Stimulated activated CD8-positive, alpha-beta memory T cell treated with anti-CD3 and anti-CD28 coated beads, Interleukin-7, amount 100 ng/mL, for 24 hours (primary cell): ENCODE results near the gene CEP295NL.

Experiments used
- DNase-seq: peaks from one replicate; pipeline ENCODE4 v3.0.0-alpha.2; 2020; ENCODE audit warnings: low read depth

CEP295NL gene

DNA sequence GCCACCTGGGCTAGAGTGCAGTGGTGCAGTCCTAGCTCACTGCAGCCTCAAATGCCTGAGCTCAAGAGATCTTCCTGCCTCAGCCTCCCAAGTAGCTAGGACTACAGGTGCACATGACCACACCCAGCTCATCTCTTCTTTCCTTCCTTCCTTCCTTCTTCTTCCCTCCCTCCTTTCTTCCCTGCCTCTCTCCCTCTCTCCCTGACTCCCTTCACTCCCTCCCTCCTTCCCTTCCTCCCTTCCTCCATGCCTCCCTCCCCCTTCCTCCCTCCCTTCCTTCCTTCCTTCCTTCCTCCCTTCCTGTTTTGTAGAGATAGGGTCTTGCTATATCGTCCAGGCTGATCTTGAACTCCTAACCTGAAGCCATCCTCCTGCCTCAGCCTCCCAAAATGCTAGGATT is 38.9 kb downstream of the CEP295NL start:
- DNase-seq = no peak

DNA sequence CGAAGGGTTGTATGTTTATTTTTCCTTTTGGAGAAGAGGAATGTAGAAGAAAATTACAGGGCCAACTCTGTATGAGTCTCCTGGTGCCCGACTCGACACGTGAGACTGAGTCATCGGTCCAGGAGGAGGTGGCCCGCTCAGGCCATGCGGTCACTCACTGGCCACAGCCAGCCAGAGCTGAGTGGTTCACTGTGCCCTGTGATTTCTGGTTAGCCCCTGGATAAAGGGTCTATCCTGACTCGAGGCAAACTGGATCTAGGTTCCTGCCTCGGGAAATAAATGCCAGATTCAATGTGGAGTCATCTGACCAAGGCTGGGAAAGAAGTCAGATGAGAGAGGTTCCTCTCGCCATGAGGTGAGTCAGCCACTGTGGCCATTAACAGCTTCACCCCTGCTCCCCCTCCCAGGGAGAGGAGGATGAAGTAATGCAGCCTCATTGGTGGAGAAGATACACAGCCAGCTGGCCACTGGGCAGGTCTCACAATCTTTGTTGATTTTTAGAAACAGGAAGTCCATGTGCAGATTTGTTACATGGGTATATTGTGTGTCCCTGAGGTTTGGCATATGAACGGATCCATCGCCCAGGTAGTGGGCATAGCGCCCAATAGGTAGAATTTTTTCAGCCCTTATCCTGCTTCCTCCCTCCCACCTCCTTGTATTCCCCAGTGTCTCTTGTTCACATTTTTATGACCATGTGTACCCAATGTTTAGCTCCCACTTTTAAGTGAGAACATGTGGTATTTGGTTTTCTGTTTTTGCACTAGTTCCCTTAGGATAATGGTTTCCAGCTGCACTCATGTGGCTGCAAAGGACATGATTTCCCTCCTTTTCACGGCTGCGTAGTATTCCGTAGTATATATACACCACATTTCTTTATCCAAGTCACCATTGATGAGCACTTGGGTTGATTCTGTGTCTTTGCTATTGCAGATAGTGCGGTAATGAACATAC is 40.7 kb downstream of the CEP295NL start:
- no peak for DNase-seq

DNA sequence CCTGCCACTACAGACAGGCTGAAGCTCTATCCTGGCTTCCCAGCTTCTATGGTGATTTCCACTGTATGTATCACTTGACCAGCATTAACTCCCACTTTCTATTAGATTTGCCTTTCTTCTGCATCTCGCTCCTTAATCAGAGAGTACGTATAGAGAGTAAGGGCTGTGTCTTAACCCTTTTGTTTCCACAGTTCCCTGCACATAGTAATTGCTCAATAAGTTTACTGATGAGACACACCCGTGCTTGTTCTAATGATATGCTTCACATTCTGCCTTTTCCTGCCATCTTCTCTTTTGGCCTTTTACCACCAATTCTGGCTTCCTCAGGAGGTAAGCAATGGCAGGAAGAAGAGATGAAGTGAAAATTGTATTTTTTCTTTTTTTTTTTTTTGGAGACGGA is 41.8 kb downstream of the CEP295NL start:
- no peak for DNase-seq

DNA sequence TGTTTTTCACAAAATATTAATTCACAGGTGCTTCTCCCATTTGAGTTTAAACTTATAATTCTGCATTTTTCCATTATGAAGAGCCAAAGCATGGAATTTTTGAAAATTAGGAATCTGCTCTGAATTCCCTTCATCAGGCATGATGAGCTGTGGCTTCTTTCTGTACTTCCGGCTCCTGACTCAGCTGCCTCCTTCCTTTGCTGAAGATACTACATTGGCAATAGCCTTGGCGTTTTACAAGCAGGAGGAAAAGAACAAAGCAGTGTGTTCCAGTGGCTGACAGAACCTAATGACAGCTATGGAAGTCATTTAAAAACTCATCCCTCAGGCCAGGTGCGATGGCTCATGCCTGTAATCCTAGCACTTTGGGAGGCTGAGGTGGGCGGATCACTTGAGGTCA is 44.0 kb downstream of the CEP295NL start:
- DNase-seq = no peak

DNA sequence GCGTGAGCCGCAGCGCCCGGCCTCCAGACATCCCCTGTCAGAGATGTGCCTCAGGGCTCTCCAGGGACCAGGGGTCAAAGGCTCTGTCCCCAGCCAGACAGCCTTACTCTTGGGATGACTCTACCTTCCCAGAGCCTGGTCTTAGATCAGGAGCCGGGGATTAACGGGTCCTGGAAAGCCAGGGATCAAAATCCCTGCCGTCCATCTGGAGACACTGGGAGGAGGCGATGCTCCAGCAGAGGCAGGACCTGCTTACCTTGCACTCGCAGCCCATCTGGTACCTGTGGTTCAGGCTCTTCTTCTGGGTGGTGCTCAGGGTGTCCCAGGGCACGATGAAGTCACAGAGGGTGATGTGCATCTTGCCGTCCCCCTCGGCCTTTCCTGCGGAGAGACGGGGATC is 45.7 kb downstream of the CEP295NL start:
- no peak for DNase-seq

DNA sequence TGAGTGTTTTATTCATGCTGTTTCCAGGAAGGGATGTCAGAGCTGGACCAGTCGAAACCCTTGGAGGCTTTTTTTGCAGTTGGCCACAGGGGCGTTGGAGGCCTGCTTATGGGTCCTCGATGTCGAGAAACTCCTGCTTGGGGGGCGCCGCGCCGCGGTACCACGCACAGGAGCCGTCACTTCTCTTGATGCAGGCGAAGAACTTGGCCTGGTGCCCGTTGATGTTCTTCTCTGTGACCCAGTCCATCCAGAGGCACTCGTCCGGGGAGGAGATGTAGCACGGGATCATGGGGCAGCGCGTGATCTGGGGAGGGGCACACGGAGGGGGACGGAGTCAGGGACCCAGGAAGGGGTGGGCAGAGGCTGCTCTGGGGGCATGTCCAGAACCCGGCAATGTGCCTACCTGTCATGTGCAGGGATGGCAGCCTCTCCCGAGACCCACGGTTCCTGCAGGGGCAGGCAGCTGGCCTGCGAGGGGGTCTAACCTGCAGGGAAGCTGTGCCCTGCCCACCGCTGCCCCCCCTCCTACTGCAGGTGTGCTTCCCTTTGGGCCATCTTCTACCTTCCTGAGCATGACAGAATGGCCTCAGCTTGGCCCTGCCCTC is 47.3 kb downstream of the CEP295NL start:
- no peak for DNase-seq

DNA sequence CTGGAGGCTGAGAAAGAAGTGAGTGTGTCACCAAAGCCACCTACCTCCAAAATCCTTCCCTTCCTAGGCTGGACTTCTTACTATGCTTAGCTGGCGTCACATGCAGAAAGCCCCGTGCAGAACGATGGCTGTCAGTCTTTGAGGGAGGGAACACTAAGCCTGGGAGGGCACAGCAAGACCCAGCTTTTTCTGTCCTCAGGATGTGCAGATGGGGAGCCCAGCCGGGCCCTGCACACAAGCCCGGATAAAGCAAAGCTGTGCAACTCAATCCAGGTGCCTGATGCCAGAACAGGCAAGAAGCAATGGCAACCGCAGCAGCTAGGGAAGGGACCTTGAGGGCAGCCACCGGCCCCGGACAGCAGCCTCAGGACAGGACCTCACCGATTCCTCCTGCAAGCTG is 48.5 kb downstream of the CEP295NL start:
- DNase-seq = no peak

DNA sequence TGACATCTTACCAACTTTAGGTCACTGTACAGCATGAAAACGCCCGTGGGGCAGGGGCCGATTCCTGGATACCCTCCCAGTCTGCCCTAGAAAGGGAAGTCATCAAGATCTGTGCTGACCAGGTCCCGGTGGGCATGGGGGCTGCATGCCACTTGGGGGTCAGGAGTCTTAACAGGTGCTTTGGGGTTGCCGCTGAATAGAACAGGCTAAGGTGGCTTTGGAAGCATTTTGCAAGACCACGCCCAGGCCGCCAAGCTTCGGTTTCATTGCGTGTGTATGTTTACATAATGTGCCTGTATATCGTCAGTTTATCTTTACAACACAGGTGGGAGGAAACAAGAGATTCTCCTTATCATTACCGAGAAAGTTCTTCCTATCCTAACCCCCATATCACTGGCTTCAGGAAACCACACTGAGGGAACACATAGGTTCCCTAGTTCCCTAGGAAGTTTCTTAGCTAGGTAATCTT is 49.0 kb downstream of the CEP295NL start:
- no peak for DNase-seq

DNA sequence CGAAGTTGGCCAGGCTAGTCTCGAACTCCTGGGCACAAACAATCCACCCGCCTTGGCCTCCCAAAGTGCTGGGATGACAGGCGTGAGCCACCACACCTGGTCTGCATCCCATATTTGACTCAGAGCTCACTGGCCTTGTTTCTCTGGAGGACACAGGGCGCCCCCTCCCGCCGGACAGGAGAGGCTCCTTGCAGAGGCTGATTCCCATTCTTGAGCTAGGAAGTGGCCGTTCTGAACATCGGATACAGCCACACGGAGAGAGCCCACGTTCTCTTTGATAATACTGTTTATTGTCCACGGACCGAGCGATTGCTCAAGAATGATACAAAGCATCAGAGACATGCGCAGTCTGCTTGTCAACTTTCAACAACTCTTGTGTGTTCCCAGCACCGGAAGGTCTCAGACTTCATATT is 50.3 kb downstream of the CEP295NL start:
- DNase-seq = no peak

DNA sequence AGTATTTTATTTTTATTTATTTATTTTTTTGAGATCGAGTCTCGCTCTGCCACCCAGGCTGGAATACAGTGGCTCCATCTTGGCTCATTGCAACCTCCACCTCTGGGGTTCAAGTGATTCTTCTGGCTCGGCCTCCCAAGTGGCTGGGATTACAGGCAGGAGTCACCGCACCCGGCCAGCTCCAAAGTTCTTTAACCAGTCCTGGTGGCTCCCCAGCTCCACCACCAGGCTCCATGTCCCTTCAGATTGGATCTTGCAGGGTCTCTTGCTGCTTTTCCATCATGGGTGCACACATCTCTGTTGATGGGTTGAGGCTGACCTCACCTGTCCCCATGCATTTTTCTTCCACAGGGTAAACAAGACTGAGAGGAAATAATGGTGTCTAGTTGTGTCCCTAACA is 54.0 kb downstream of the CEP295NL start:
- DNase-seq = no peak

DNA sequence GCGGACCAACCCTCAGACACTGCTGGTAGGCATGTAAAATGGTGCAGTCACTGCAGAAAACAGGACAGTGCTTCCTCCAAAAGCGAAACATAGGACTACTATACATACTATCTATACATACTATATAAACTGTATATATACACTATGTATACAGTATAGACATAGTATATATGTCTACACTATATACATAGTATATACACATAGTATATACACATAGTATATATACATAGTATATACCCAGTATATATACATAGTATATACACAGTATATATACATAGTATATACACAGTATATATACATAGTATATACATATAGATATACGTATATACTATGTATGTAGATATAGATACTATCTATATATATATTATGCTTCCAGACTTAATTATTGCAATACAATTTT is 55.9 kb downstream of the CEP295NL start:
- DNase-seq = no peak

DNA sequence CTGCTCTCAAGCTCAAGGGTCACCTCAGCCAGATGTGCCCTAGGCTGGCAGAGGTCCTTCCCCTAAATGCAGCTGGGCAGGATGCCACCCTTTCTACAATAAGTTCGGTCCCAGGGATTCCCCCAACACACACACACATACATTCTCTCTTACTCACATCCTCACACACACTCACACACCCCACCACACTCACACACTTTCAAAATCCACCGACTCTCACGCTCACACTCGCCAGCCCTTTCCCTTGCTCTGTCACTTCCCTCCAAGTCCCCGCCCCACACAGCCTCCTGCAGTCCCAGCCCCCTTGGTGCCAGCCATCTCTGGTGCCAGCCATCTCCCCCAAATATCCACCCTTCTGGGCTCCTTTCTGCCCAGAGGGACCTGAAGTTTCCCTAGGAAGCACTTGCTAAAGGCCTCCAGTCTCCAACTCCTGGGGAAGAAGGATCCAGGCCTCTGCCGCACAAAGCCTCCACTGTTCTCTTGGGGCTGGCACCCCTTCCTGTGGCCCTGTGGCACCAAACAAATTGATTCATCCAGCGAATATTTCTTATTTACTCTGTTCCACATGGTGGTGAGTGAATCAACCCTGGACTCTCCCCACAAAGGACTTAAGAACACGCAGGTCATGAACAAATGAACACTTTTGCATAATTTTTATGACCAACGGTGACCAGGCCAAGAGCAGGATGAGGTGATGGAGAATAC is 58.5 kb downstream of the CEP295NL start:
- DNase-seq = no peak

DNA sequence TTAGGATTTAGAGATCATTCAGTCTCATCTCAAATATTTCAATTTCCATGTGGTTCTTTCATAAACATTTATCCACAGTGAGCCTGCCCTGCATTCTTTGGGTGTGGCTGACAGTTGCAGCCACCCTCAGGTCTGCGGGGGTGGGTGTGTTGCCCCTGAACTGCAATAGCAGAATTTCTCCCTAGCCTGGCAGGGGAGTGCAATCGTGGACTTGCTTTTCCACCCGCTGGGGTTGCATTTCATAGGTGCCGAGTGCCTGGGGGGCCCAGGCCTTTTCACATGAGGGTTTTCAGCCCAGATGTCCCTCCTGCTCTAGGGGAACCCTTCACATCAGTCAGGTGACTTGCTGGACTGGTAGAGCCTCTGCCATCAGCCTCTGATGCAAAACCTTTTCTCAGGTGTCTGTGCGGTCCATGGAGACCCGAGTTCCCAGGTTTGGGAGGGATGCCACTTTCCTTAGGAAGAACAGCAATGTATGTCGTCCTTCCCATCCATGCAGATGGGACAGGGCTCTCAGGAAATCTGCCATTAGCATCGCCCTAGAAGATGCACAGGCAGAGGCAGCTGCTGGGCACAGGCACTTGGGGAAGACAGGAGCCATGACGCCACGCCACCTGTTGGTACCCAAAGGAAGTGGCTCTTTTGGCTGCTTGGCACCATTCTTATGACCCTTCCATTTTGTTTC is 60.0 kb downstream of the CEP295NL start:
- DNase-seq = peak; percentile 18

DNA sequence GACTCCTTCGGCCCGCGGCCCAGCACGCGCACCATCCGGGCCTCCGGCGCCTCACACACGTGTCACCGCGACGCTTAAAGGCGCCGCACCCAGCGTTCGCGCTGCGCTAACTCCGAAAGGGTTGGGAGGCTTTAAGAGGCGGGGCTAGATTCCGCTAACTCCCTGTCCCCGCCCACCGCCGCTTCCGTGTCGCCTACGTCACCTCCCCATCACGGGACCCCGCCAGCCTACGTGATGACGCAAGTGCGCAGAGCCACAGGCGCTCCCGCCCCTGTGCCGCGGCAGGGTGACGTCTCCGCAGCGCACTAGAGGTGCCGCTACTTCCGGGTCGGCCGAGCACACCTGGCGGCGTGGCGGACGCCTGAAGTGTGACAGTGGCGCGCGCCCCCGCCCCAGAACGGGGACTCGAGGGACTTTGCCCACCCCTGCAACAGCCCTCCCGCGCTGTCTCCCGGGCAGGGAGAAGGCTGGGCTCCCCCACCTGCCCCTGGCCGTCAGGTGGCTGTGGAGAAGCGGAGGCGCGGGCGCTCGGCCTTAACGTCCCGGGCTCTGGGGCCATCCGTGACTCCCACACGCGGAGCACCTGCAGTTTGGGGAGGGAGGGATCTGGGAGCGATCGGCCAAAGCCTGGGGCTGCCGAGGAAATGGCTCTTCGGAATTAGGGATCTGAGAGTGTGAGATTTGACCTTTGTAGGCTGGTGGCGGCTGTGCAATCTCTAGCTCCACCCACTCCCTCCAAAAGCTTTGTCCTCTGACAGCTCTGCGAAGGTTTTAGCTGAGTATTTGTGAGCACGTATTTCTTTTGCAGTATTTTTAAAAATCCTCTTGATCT is 62.0 kb downstream of the CEP295NL start, which contains the start of gene USP36:
TSS of gene USP36 (minus strand) at position 35 of the 832 bp plus-strand sequence. CDS start 4,451 bp downstream, outside the sequence.
- peak; percentile 100 for DNase-seq
